ENCODE data around the gene TERC. TPM values are rescaled to one million over a fixed set of nuclear protein-coding genes. Genes with fewer than 3 reads are reported as not detected.

TERC gene
- 127 and 245 TPM in 2 replicates for total RNA-seq

DNA sequence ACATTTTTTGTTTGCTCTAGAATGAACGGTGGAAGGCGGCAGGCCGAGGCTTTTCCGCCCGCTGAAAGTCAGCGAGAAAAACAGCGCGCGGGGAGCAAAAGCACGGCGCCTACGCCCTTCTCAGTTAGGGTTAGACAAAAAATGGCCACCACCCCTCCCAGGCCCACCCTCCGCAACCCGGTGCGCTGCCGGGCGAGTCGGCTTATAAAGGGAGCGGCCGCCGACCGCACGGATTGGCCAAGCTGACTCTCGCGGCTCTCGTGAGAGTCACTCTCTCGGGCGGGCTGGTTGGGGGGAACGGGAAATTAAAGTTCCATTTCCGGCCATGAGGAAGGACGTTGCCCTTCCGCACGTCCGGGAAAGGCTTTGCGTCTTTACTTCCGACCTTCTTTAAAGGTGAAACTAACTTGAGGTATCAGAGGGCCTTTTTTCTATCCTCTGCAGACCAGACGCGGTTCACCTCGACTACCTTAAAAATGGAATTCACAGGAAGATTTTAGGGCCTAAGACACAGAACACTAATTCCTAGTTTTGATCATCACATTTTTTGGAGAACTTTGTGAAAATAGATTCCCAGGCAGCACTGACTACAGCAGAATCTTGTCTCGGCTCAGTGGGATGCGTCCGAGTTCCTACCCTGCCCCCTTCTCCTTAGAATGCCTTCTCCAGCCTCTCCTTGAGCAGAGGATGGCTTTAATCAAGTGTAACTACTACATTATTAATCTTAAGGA lies at the start of gene TERC:
Gene TERC, minus strand, starts transcription at position 179 of the 731 bp plus-strand sequence.

DNA sequence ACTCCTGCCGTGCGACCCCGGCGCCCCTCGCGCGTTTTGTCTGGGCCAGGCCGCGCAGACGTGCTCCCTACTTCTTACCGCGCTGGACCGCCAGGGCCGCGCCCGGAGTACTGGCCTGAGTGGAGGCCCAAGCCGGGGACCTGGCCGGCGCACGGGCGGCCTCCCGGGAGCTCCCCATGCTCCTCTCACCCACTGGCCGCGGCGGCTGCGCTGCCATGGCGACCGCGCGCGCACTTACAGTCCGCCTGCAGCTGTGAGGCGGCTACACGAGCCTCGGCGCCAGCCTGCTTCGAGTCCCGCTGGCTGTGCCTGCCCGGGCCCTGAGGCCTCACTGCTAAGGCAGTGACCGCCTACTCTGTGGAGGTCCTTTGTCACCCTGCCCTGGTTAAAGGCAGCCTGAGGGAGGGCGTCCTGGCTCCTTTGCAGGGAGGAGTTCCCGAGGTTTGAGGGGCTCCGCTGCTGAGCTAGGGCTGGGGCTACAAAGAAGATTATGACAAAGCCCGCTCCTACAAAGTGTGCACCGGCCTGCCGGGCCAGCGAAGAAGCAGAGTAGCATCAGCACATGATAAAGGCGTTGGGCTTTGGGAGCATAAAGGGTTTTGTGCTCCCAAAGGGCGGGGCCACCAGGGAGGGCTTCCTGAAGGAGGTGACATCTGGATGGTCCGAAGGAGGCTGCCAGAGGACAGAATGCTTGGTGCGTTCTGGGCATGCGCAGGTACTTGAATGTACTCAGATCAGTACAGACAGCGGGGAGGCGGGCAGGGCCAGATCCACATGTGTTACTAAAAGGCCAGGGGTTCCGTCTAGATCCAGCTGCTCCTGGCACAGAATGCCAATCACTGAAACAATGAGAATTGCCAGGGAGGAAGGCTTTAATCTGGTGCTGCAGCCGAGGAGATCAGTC lies 47.7 kb upstream of the TERC start, which contains the start of the genes LRRC34 and LRRIQ4:
Gene LRRC34, minus strand, starts transcription at position 573 of the 904 bp plus-strand sequence. Its CDS starts 356 bp downstream, at position 217.
Gene LRRIQ4, plus strand, starts transcription at position 539 of the 904 bp plus-strand sequence. CDS start 9,052 bp downstream, outside the sequence.

DNA sequence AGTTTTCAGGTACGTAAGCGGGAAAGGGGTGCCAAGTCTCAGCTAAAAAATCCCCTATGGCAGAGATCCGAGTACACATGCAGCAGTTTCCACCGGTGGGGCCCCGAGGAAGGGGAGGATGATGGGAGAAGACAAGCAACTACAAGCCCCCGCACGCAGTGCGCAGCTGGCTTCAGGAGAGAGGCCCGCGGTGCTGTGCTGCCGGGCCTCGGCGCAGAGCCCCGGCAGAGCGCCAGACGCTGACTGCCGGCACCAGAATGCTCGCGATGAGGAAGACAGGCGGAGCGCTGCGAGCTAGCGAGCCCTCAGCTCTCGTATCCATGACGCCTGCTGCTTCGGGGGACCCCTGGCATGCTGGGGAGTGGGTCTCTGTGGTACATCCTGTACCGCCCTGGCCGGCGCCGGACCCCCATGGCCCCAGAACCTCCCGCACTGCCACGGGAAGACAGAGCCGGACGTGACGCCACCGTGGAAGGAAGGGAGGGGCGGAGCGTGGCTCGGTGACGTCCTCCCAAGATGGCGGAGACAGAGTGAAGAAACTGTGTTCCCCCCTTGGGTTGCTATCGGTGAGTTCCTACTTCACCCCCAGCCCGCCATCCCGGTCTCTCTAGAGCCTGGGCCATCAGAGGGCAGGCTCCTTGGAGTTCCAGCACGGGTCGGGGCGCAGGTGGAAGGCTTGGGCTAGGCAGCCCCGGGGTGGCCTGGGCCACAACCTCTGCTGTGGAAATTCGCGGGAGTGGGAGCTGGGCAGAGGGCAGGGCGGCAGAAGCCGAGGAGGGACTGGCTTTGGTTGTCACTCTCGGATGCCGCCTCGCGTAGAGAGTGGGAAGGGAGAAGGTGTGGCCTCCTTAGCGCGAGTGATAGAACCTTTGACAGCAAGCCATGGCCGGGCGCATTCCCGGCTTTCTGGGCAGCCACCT lies 8.3 kb upstream of the TERC start, which contains the start of gene MYNN:
Gene MYNN, plus strand, starts transcription at position 500 of the 920 bp plus-strand sequence. CDS start 900 bp downstream, outside the sequence.

DNA sequence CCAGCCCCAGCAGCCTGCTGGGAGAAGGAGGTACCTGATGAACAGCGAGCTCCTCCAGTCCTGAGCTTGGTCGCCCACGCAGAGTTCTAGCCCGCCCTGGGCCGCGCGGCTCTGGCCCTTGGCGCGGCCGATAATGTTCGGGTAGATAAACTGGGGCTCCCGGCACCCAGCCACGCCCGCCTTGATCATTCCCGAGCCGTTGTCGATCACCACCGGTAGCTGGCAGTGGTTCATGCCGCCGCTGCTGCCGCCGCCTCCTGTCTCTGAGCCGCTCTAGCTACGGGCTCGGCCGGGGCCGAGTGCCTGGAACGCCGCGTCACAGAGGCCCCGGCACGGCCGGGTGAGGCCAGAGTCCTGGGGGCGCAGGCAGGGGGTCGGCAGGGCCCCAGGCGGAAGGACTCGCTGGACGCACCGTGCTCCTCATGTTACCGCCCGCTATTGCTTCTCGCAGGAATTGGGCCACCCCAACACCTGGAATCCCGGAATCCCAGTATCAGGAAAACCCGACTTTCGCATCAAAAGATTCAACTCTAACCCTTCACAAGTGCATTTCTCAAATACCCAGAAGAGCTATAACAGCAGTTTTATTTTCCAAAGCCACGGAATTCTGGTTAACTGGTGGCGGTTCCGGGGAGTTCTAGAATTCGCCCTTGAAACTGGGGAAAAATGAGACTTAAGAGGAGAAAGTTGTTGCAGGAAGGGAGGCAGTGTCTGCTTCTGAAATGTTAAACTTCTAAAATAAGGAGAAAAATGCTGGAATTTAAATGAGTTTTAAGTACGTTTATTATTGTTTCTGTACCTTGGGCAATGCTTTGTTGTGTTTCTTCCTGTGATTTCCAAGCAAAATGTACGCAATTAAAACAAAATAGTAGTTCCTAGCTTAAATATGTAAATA lies 4.7 kb upstream of the TERC start, which contains the start of gene ACTRT3:
Gene ACTRT3, minus strand, starts transcription at position 275 of the 895 bp plus-strand sequence. Its CDS starts 41 bp downstream, at position 234.

Small RNA genes within 50 kb of the gene (small RNA-seq; reads per million reads assigned to genes)
- not detected for gene RNU6-637P

Other genes with a start within 250 kb of the TERC start
- gene MECOM, start 101.3 kb downstream of the TERC start, total RNA-seq: 141 and 142 TPM in 2 replicates
- gene ACTRT3, start 4.5 kb upstream of the TERC start, total RNA-seq: 4.9 TPM in 2 replicates
- 17.3 and 19.0 TPM in 2 replicates for gene MYNN, start 8.3 kb upstream of the TERC start, total RNA-seq
- under 0.01 and 0.19 TPM in 2 replicates for gene LRRIQ4, start 47.8 kb upstream of the TERC start, total RNA-seq
- 1.6 and 3.8 TPM in 2 replicates for gene LRRC34, start 47.8 kb upstream of the TERC start, total RNA-seq
- not detected in 2 replicates for gene LRRC31, start 104.9 kb upstream of the TERC start, total RNA-seq
- gene SAMD7, start 146.5 kb upstream of the TERC start, total RNA-seq: not detected in 2 replicates
- 27.1 and 35.0 TPM in 2 replicates for gene SEC62, start 201.7 kb upstream of the TERC start, total RNA-seq

All from vein endothelial cell (primary cell).